Kidney (tissue), 14 donors: ENCODE data around the gene KRTAP12-1. TPM values are rescaled to one million over a fixed set of nuclear protein-coding genes. Genes with fewer than 3 reads are reported as not detected.
A peak's percentile ranks its signal among the peaks of the same experiment; 100 is the strongest.
"Not testable (repeated sequence)": the region's sequence is repeated elsewhere in the genome, so short reads cannot be mapped to it uniquely, and the experiment has no call there.

Experiments used
- DNase-seq, 5 donors: peaks; one replicate each; pipeline ENCODE4 v3.0.0-alpha.2; 2013 to 2020
- FAIRE-seq: peaks from 2 replicates; lab custom pipeline; 2012; peaks lifted over from hg19 to GRCh38; lab: Jason Lieb, UNC
- H3K27ac ChIP-seq, 2 donors: one replicate each; pipeline ENCODE4 v1.7.0; 2013; ENCODE audit warnings: low read depth in 2 of 2, low read length in 2 of 2, inconsistent platforms in 1 of 2
- H3K27me3 ChIP-seq: one replicate; pipeline ENCODE4 v1.7.1; 2013; ENCODE audit warnings: low read length, inconsistent platforms; ENCODE audit not compliant: control insufficient read depth, insufficient read depth
- H3K36me3 ChIP-seq, 3 donors: one replicate each; pipeline versions ENCODE4 v1.7.0 to v1.7.1; 2013; ENCODE audit warnings: low read length in 3 of 3, control low read depth in 1 of 3, inconsistent platforms in 1 of 3; ENCODE audit not compliant: insufficient read depth in 3 of 3, control insufficient read depth in 2 of 3
- H3K4me1 ChIP-seq, 3 donors: one replicate each; pipeline versions ENCODE4 v1.7.0 to v1.7.1; 2013; ENCODE audit warnings: low read length in 3 of 3, inconsistent platforms in 1 of 3, low read depth in 1 of 3; ENCODE audit not compliant: control insufficient read depth in 2 of 3, insufficient read depth in 2 of 3
- H3K4me3 ChIP-seq, 3 donors: one replicate each; pipeline versions ENCODE4 v1.7.0 to v1.8.1; 2013; ENCODE audit warnings: low read length in 3 of 3, control low read depth in 1 of 3, inconsistent platforms in 1 of 3
- H3K9ac ChIP-seq, 3 donors: one replicate each; pipeline versions ENCODE4 v1.7.0 to v1.7.1; 2013; ENCODE audit warnings: low read length in 3 of 3, control low read depth in 1 of 3, inconsistent platforms in 1 of 3
- H3K9me3 ChIP-seq, 3 donors: one replicate each; pipeline versions ENCODE4 v1.7.0 to v1.7.1; 2013; ENCODE audit warnings: low read length in 3 of 3, control low read depth in 1 of 3, inconsistent platforms in 1 of 3; ENCODE audit not compliant: control insufficient read depth in 2 of 3, insufficient read depth in 1 of 3
- CTCF ChIP-seq: IDR thresholded peaks from 3 replicates; pipeline ENCODE4 v1.5.1; 2012; ENCODE audit warnings: mild to moderate bottlenecking, moderate library complexity, borderline replicate concordance; ENCODE audit not compliant: insufficient read depth; ENCODE audit errors: extremely low read depth
- intact Hi-C: fragments of 100-400 bp; cut with DNase I; formaldehyde crosslinking; loops from one replicate; pipeline ENCODE4 v1.11.1; 2022
- polyA plus RNA-seq: library from polyadenylated mRNA; stranded (reverse); fragments of 350-450 nt; fragmentation: Illumina TruSeq; extraction: RNeasy Lipid Tissue Mini Kit (QIAGEN cat#74804); gene quantifications from one replicate; pipeline ENCODE4 v1.2.3, GENCODE V29; 2014; ENCODE audit warnings: low read depth, low replicate concordance; ENCODE audit not compliant: insufficient read depth
- total RNA-seq: library from RNA; stranded (reverse); fragmentation: NEBNext Ultra II Directional; extraction: Animal tissue kit (Norgen Biotek cat#: 25700); gene quantifications from one replicate; pipeline ENCODE4 v1.2.1, GENCODE V29; 2021
- donor health status: control.
- donor health status: control.
- donor health status: control.
- donor health status: control.
- donor health status: control.
- donor health status: DM: yes; HTN: yes; CAD: no.
- donor health status: Normal renal cell carcinoma (clear cell type).

Gene KRTAP12-1
- total and polyA plus RNA-seq, 2 donors from 2014 or later, result not detected

GRCh38 chr21:44643741-44644310 lies 38.1 kb downstream of the KRTAP12-1 start:
- H3K27ac ChIP-seq, result no peak overlapping the region
- intact Hi-C loops, result no loop called here

GRCh38 chr21:44640761-44641160 lies 41.2 kb downstream of the KRTAP12-1 start:
- Histone ChIP-seq H3K4me3 (no peak overlapping the region), H3K27ac (no peak overlapping the region), H3K4me1 (no peaks in the 10 kb centered on the region), H3K27me3 (no peaks in the 10 kb centered on the region), H3K9me3 (peaks cover 0 to 8% (median 0%) of the 10 kb centered on the region in 3 donors), H3K36me3 (no peaks in the 10 kb centered on the region), H3K9ac (no peak overlapping the region)
- no peak for FAIRE-seq
- intact Hi-C loops, result no loop called here
- DNase-seq, result no peak
- no peak for TF ChIP-seq CTCF

More at GRCh38 chr21:44643741-44644310, 38.1 kb downstream of the KRTAP12-1 start:
- no peak overlapping the region for H3K4me3 ChIP-seq
- FAIRE-seq (no peak), DNase-seq (peak in 1 of 5 donors; percentile 21)
- H3K9me3 ChIP-seq, result peaks cover 0 to 8% (median 0%) of the 10 kb centered on the region in 3 donors
- no peaks in the 10 kb centered on the region for H3K4me1 ChIP-seq
- H3K9ac ChIP-seq, result no peak overlapping the region
- no peaks in the 10 kb centered on the region for H3K36me3 ChIP-seq
- no peaks in the 10 kb centered on the region for H3K27me3 ChIP-seq
- TF ChIP-seq CTCF, result no peak

- Histone ChIP-seq H3K36me3 (no peaks in the 10 kb centered on the region), H3K9me3 (peaks cover 0 to 8% (median 2%) of the 10 kb centered on the region in 3 donors), H3K4me3 (no peak overlapping the region), H3K4me1 (no peaks in the 10 kb centered on the region), H3K27ac (no peak overlapping the region), H3K27me3 (no peaks in the 10 kb centered on the region), H3K9ac (no peak overlapping the region)
- peak in 1 of 5 donors; percentile 73 for DNase-seq
- FAIRE-seq, result no peak
- intact Hi-C loops, result no loop called here
- TF ChIP-seq CTCF, result no peak
Measured at GRCh38 chr21:44639331-44639655, 42.7 kb downstream of the KRTAP12-1 start.

- H3K4me1 ChIP-seq, H3K27me3 ChIP-seq, intact Hi-C loops, H3K9me3 ChIP-seq, H3K4me3 ChIP-seq, FAIRE-seq, DNase-seq, H3K27ac ChIP-seq, H3K36me3 ChIP-seq, H3K9ac ChIP-seq: not testable (repeated sequence)
Measured at GRCh38 chr21:44638506-44639330, 43.2 kb downstream of the KRTAP12-1 start.

- intact Hi-C loops, DNase-seq, H3K4me3 ChIP-seq, H3K36me3 ChIP-seq, H3K4me1 ChIP-seq, H3K9me3 ChIP-seq, H3K27me3 ChIP-seq, FAIRE-seq, H3K9ac ChIP-seq, H3K27ac ChIP-seq: not testable (repeated sequence)
Measured at GRCh38 chr21:44637851-44638348, 44.1 kb downstream of the KRTAP12-1 start.
